ENCODE data around the gene LAMTOR4. TPM values are rescaled to one million over a fixed set of nuclear protein-coding genes. Genes with fewer than 3 reads are reported as not detected.

The LAMTOR4 gene
- total and polyA plus RNA-seq, 2 of the 13 experiments (the other 11 are each of a cell fraction or from before 2014, with no cell fraction given): 115 to 118 TPM

GRCh38 chr7:100126931-100127865 is 21.5 kb upstream of the LAMTOR4 start, which contains the start of gene MBLAC1 (continued):
- TF ChIP-seq ZHX2 (IDR thresholded peaks at IDR 0.05; ENCODE audit: low read depth): peak; percentile 87
- TF ChIP-seq ZHX2 (CRISPR knock-in tag; IDR thresholded peaks at IDR 0.05; ENCODE audit: borderline replicate concordance): peak; percentile 73; the same call in 1 of the 2 replicates
- TF ChIP-seq ZMYM4 (CRISPR knock-in tag; IDR thresholded peaks at IDR 0.05): 0 out of 2 replicates have a peak, but pooled peaks have one; percentile 10
- TF ChIP-seq TIGD3 (CRISPR knock-in tag; IDR thresholded peaks at IDR 0.05; ENCODE audit: borderline replicate concordance): 0 out of 2 replicates have a peak, but pooled peaks have one; percentile 72
- no peak for TF ChIP-seq WIZ (CRISPR knock-in tag; IDR thresholded peaks at IDR 0.05)
- 0 out of 2 replicates have a peak, but pooled peaks have one; percentile 41 for TF ChIP-seq SATB2 (CRISPR knock-in tag; IDR thresholded peaks at IDR 0.05)
- 0 out of 2 replicates have a peak, but pooled peaks have one; percentile 6 for TF ChIP-seq RARA (CRISPR knock-in tag; IDR thresholded peaks at IDR 0.05)
- peak; percentile 29; the same call in 1 of the 2 replicates for TF ChIP-seq SMAD1 (CRISPR knock-in tag; IDR thresholded peaks at IDR 0.05; ENCODE audit: borderline replicate concordance, low read depth)
- TF ChIP-seq TARDBP (CRISPR knock-in tag; IDR thresholded peaks at IDR 0.05): peak; percentile 20; the same call in 1 of the 2 replicates
- TF ChIP-seq FOXK1 (CRISPR knock-in tag; IDR thresholded peaks at IDR 0.05; ENCODE audit: borderline replicate concordance, low read depth): peak; percentile 49; the same call in 1 of the 2 replicates
- TF ChIP-seq ZSCAN5A (CRISPR knock-in tag; IDR thresholded peaks at IDR 0.05; ENCODE audit: borderline replicate concordance): no peak
- no peak for TF ChIP-seq ZNF20 (CRISPR knock-in tag; IDR thresholded peaks at IDR 0.05)
- TF ChIP-seq, protein P1, sequence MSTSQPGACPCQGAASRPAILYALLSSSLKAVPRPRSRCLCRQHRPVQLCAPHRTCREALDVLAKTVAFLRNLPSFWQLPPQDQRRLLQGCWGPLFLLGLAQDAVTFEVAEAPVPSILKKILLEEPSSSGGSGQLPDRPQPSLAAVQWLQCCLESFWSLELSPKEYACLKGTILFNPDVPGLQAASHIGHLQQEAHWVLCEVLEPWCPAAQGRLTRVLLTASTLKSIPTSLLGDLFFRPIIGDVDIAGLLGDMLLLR (CRISPR knock-in tag; IDR thresholded peaks at IDR 0.05): no peak
- TF ChIP-seq TCF12 (IDR thresholded peaks at IDR 0.05): no peak
- TF ChIP-seq TCF12 (CRISPR knock-in tag; IDR thresholded peaks at IDR 0.05): 0 out of 2 replicates have a peak, but pooled peaks have one; percentile 30
- TF ChIP-seq NFKBIZ (CRISPR knock-in tag; IDR thresholded peaks at IDR 0.05): no peak
- TF ChIP-seq HDAC1 (CRISPR knock-in tag; IDR thresholded peaks at IDR 0.05): peak; percentile 59
- TF ChIP-seq ZNF251 (CRISPR knock-in tag; IDR thresholded peaks at IDR 0.05): no peak
